ENCODE data around the gene PHAX.

DNA sequence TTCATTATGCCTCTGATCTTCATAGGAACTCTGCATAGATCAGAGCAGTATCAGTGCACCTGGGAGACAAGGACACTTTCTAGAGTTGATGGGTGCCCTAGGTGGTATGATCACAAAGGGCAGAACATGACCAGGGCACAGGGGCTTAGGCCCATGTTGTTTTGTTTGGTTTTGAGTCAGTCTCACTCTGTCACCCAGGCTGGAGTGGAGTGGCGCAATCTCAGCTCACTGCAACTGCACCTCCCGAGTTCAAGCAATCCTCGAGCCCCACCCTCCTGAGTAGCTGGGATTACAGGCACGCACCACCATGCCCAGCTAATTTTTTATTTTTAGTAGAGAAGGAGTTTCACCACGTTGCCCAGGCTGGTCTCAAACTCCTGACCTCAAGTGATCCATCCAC lies 23.3 kb upstream of the PHAX start:
- TF ChIP-seq, protein P1, sequence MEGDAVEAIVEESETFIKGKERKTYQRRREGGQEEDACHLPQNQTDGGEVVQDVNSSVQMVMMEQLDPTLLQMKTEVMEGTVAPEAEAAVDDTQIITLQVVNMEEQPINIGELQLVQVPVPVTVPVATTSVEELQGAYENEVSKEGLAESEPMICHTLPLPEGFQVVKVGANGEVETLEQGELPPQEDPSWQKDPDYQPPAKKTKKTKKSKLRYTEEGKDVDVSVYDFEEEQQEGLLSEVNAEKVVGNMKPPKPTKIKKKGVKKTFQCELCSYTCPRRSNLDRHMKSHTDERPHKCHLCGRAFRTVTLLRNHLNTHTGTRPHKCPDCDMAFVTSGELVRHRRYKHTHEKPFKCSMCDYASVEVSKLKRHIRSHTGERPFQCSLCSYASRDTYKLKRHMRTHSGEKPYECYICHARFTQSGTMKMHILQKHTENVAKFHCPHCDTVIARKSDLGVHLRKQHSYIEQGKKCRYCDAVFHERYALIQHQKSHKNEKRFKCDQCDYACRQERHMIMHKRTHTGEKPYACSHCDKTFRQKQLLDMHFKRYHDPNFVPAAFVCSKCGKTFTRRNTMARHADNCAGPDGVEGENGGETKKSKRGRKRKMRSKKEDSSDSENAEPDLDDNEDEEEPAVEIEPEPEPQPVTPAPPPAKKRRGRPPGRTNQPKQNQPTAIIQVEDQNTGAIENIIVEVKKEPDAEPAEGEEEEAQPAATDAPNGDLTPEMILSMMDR (IDR thresholded peaks at IDR 0.05), result no peak
- TF ChIP-seq POLR2AphosphoS5 (IDR thresholded peaks at IDR 0.05), result no peak
- no peak for TF ChIP-seq POLR2A (IDR thresholded peaks at IDR 0.05)
